GM18861 (cell line): ENCODE measurements around the gene WDR88.
"Not testable (repeated sequence)": the region's sequence is repeated elsewhere in the genome, so short reads cannot be mapped to it uniquely, and the experiment has no call there.

Experiments
- ATAC-seq: cut with Tn5 transposase; IDR thresholded peaks from one replicate; pipeline ENCODE4 v1.9.1; 2021; ENCODE audit not compliant: unreplicated experiment

The WDR88 gene

GRCh38 chr19:33208904-33209849 lies 77.3 kb downstream of the WDR88 start:
- ATAC-seq = no peak

- ATAC-seq = not testable (repeated sequence)
Measured at GRCh38 chr19:33209850-33210230, 77.9 kb downstream of the WDR88 start.

GRCh38 chr19:33210266-33210940 lies 78.5 kb downstream of the WDR88 start:
- no peak for ATAC-seq

GRCh38 chr19:33211794-33212435 lies 80.0 kb downstream of the WDR88 start:
- ATAC-seq = no peak

GRCh38 chr19:33212436-33213172 lies 80.7 kb downstream of the WDR88 start:
- ATAC-seq = no peak

GRCh38 chr19:33214596-33214995 lies 82.7 kb downstream of the WDR88 start:
- ATAC-seq = no peak

GRCh38 chr19:33215438-33216197 lies 83.7 kb downstream of the WDR88 start:
- ATAC-seq = no peak

- no peak for ATAC-seq
Measured at GRCh38 chr19:33216198-33216830, 84.4 kb downstream of the WDR88 start.

- ATAC-seq = no peak
Measured at GRCh38 chr19:33217881-33218280, 86.0 kb downstream of the WDR88 start.

GRCh38 chr19:33219261-33219815 lies 87.4 kb downstream of the WDR88 start:
- no peak for ATAC-seq

GRCh38 chr19:33220115-33220514 lies 88.2 kb downstream of the WDR88 start:
- no peak for ATAC-seq

GRCh38 chr19:33220735-33221134 lies 88.8 kb downstream of the WDR88 start:
- ATAC-seq = no peak

GRCh38 chr19:33221638-33222037 lies 89.7 kb downstream of the WDR88 start:
- no peak for ATAC-seq

GRCh38 chr19:33222255-33222654 lies 90.3 kb downstream of the WDR88 start:
- ATAC-seq = not testable (repeated sequence)

- ATAC-seq = no peak
Measured at GRCh38 chr19:33224694-33225457, 93.0 kb downstream of the WDR88 start.
